HG02981 (cell line): ENCODE results near the gene ALKBH5.

Source experiments
- ATAC-seq: cut with Tn5 transposase; IDR thresholded peaks from one replicate; pipeline ENCODE4 v1.9.1; 2021; ENCODE audit warnings: mild to moderate bottlenecking, moderate library complexity; ENCODE audit not compliant: unreplicated experiment

ALKBH5 gene

GRCh38 chr17:18183334-18184142 is at the start of gene ALKBH5:
TSS of gene ALKBH5 (plus strand) at chr17:18183828. CDS start at chr17:18184244, 416 bp downstream.
- peak; percentile 74 for ATAC-seq

GRCh38 chr17:18136357-18136756 is 47.3 kb upstream of the ALKBH5 start:
- ATAC-seq: no peak

GRCh38 chr17:18138065-18138749 is 45.4 kb upstream of the ALKBH5 start:
- ATAC-seq: no peak

- no peak for ATAC-seq
Measured at GRCh38 chr17:18139092-18139491, 44.5 kb upstream of the ALKBH5 start.

GRCh38 chr17:18139498-18139897 is 44.1 kb upstream of the ALKBH5 start:
- no peak for ATAC-seq

- ATAC-seq: no peak
Measured at GRCh38 chr17:18139949-18140348, 43.7 kb upstream of the ALKBH5 start.

- no peak for ATAC-seq
Measured at GRCh38 chr17:18140648-18141047, 43.0 kb upstream of the ALKBH5 start.

- ATAC-seq: no peak
Measured at GRCh38 chr17:18141210-18141803, 42.3 kb upstream of the ALKBH5 start.

- no peak for ATAC-seq
Measured at GRCh38 chr17:18142417-18142816, 41.2 kb upstream of the ALKBH5 start.

- ATAC-seq: no peak
Measured at GRCh38 chr17:18143044-18143936, 40.3 kb upstream of the ALKBH5 start.

- no peak for ATAC-seq
Measured at GRCh38 chr17:18144261-18144660, 39.4 kb upstream of the ALKBH5 start.

- ATAC-seq: no peak
Measured at GRCh38 chr17:18144855-18145254, 38.8 kb upstream of the ALKBH5 start.

GRCh38 chr17:18145811-18146210 is 37.8 kb upstream of the ALKBH5 start:
- no peak for ATAC-seq

- ATAC-seq: no peak
Measured at GRCh38 chr17:18146259-18146658, 37.4 kb upstream of the ALKBH5 start.

- no peak for ATAC-seq
Measured at GRCh38 chr17:18146980-18147379, 36.6 kb upstream of the ALKBH5 start.

- ATAC-seq: no peak
Measured at GRCh38 chr17:18148586-18148985, 35.0 kb upstream of the ALKBH5 start.

- ATAC-seq: no peak
Measured at GRCh38 chr17:18151290-18151689, 32.3 kb upstream of the ALKBH5 start.

- no peak for ATAC-seq
Measured at GRCh38 chr17:18155179-18155578, 28.4 kb upstream of the ALKBH5 start.

- no peak for ATAC-seq
Measured at GRCh38 chr17:18156171-18156975, 27.3 kb upstream of the ALKBH5 start.

- ATAC-seq: no peak
Measured at GRCh38 chr17:18156976-18157280, 26.7 kb upstream of the ALKBH5 start.
